Smooth muscle cell (in vitro differentiated cells): ENCODE data around the gene SV2C. TPM values are rescaled to one million over a fixed set of nuclear protein-coding genes. Genes with fewer than 3 reads are reported as not detected.

Source experiments
- DNase-seq: peaks from one replicate; lab custom pipeline; 2025; ENCODE audit not compliant: unreplicated experiment; lab: John Stamatoyannopoulos, UW
- H2AFZ ChIP-seq: fragments of 200-600 bp; sonication (generic); 2 replicates; pipeline ENCODE4 v1.6.0; 2016; ENCODE audit warnings: antibody characterized with exemption, low read depth, mild to moderate bottlenecking
- H3F3A ChIP-seq: fragments of 200-600 bp; sonication (generic); 2 replicates; pipeline ENCODE4 v1.6.0; 2017; ENCODE audit warnings: antibody characterized with exemption, low read depth
- H3K27ac ChIP-seq: fragments of 200-600 bp; sonication (generic); 2 replicates; pipeline ENCODE4 v1.5.1; 2016; ENCODE audit warnings: low read depth, mild to moderate bottlenecking
- H3K27me3 ChIP-seq: fragments of 200-600 bp; sonication (generic); 2 replicates; pipeline ENCODE4 v1.6.1; 2016; ENCODE audit warnings: low read depth, mild to moderate bottlenecking
- H3K36me3 ChIP-seq: fragments of 200-600 bp; sonication (generic); 2 replicates; pipeline ENCODE4 v1.5.1; 2016; ENCODE audit warnings: low read depth
- H3K4me1 ChIP-seq: fragments of 200-600 bp; sonication (generic); 2 replicates; pipeline ENCODE4 v1.5.1; 2016; ENCODE audit warnings: low read depth
- H3K4me2 ChIP-seq: fragments of 200-600 bp; sonication (generic); 2 replicates; pipeline ENCODE4 v1.6.0; 2016; ENCODE audit warnings: mild to moderate bottlenecking
- H3K4me3 ChIP-seq: fragments of 200-600 bp; sonication (generic); 2 replicates; pipeline ENCODE4 v1.5.1; 2016; ENCODE audit warnings: mild to moderate bottlenecking
- H3K79me2 ChIP-seq: fragments of 200-600 bp; sonication (generic); 2 replicates; pipeline ENCODE4 v1.6.0; 2016; ENCODE audit warnings: low read depth, mild to moderate bottlenecking
- H3K9ac ChIP-seq: fragments of 200-600 bp; sonication (generic); 2 replicates; pipeline ENCODE4 v1.6.0; 2016; ENCODE audit warnings: low read depth
- H3K9me3 ChIP-seq: fragments of 200-600 bp; sonication (generic); replicated peaks from 2 replicates; pipeline ENCODE4 v1.5.1; 2016; ENCODE audit warnings: low read depth
- H4K20me1 ChIP-seq: fragments of 200-600 bp; sonication (generic); 2 replicates; pipeline ENCODE4 v1.6.0; 2016; ENCODE audit warnings: low read depth
- WGBS: methylation state at CpG from one replicate; pipeline ENCODE4 v1.1.7; 2016; ENCODE audit warnings: low lambda C conversion rate; 5-methylcytosine and 5-hydroxymethylcytosine counted together
- polyA plus RNA-seq: library from polyadenylated mRNA; unstranded; fragments of >200 nt; fragmentation: Nextera tagmentation; extraction: Ambion mirVana; gene quantifications from 2 replicates; pipeline ENCODE4 v1.2.1, GENCODE V29; 2016
- total RNA-seq: library from RNA; depleted of rRNA; stranded (reverse); fragments of >200 nt; gene quantifications from 2 replicates; pipeline ENCODE4 v1.2.3, GENCODE V29; 2014
- TF ChIP-seq, protein P1 (sequence below): fragments of 200-600 bp; sonication (generic); IDR thresholded peaks from 2 replicates; pipeline ENCODE4 v1.5.1; 2017; ENCODE audit warnings: borderline replicate concordance, mild to moderate bottlenecking, antibody characterized with exemption; ENCODE audit not compliant: insufficient read depth, poor library complexity, severe bottlenecking

The SV2C gene
- total and polyA plus RNA-seq, 2 experiments from 2014 or later: not detected

GRCh38 chr5:76245590-76245989, 162.4 kb downstream of the SV2C start:
- no peak overlapping the region for H3K4me2 ChIP-seq
- no peaks in the 10 kb centered on the region for H4K20me1 ChIP-seq
- H3K4me1 ChIP-seq: no peaks in the 10 kb centered on the region
- no peaks in the 10 kb centered on the region for H3F3A ChIP-seq
- H3K36me3 ChIP-seq: no peaks in the 10 kb centered on the region
- no peak overlapping the region for H3K9ac ChIP-seq
- TF ChIP-seq, protein P1, sequence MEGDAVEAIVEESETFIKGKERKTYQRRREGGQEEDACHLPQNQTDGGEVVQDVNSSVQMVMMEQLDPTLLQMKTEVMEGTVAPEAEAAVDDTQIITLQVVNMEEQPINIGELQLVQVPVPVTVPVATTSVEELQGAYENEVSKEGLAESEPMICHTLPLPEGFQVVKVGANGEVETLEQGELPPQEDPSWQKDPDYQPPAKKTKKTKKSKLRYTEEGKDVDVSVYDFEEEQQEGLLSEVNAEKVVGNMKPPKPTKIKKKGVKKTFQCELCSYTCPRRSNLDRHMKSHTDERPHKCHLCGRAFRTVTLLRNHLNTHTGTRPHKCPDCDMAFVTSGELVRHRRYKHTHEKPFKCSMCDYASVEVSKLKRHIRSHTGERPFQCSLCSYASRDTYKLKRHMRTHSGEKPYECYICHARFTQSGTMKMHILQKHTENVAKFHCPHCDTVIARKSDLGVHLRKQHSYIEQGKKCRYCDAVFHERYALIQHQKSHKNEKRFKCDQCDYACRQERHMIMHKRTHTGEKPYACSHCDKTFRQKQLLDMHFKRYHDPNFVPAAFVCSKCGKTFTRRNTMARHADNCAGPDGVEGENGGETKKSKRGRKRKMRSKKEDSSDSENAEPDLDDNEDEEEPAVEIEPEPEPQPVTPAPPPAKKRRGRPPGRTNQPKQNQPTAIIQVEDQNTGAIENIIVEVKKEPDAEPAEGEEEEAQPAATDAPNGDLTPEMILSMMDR: no peak
- WGBS: 79% methylated on average over 3 of the region's 3 CpGs
- H3K4me3 ChIP-seq: no peak overlapping the region
- peaks cover 5% of the 10 kb centered on the region for H3K27me3 ChIP-seq
- no peak for DNase-seq
- no peak overlapping the region for H3K27ac ChIP-seq
- no peak overlapping the region for H2AFZ ChIP-seq
- no peaks in the 10 kb centered on the region for H3K9me3 ChIP-seq
- no peaks in the 10 kb centered on the region for H3K79me2 ChIP-seq

GRCh38 chr5:76249621-76250020, 166.4 kb downstream of the SV2C start:
- Histone ChIP-seq H3K36me3 (no peaks in the 10 kb centered on the region), H3K4me1 (no peaks in the 10 kb centered on the region), H3K9ac (no peak overlapping the region), H3F3A (no peaks in the 10 kb centered on the region), H2AFZ (no peak overlapping the region), H3K9me3 (no peaks in the 10 kb centered on the region), H3K79me2 (no peaks in the 10 kb centered on the region), H3K27me3 (peaks cover 10% of the 10 kb centered on the region), H4K20me1 (no peaks in the 10 kb centered on the region), H3K4me2 (no peak overlapping the region), H3K27ac (no peak overlapping the region), H3K4me3 (no peak overlapping the region)
- DNase-seq: no peak
- 92% methylated on average over 7 of the region's 7 CpGs for WGBS
- TF ChIP-seq, protein P1: no peak

- no peak overlapping the region for H3K4me2 ChIP-seq
- DNase-seq: no peak
- no peaks in the 10 kb centered on the region for H4K20me1 ChIP-seq
- 75% methylated on average over 5 of the region's 5 CpGs for WGBS
- H3K9ac ChIP-seq: no peak overlapping the region
- no peaks in the 10 kb centered on the region for H3F3A ChIP-seq
- H3K79me2 ChIP-seq: no peaks in the 10 kb centered on the region
- H3K4me3 ChIP-seq: no peak overlapping the region
- H3K36me3 ChIP-seq: no peaks in the 10 kb centered on the region
- peaks cover 10% of the 10 kb centered on the region for H3K27me3 ChIP-seq
- no peak overlapping the region for H2AFZ ChIP-seq
- H3K9me3 ChIP-seq: no peaks in the 10 kb centered on the region
- H3K27ac ChIP-seq: no peak overlapping the region
- TF ChIP-seq, protein P1: no peak
- no peaks in the 10 kb centered on the region for H3K4me1 ChIP-seq
These were observed 167.3 kb downstream of the SV2C start for GRCh38 chr5:76250463-76250862.

DNA sequence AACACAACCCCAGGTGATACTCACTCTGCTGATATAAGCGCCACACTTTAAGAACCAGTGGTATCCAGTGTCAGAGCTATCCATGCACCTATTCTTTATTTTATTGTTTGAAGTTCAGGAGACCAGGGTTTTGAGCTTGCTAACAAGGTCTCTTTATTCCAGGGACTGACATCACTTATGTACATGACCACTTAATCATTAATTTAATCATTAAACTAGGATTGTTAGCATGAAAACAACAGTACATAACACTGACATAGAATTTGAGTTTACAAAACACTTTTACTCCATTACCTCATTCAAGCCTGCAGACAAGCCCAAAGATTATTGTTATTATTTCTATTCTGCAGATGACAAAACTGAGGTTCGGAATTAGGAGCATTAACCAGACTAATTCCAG, 168.5 kb downstream of the SV2C start:
- Histone ChIP-seq H3K4me1 (no peaks in the 10 kb centered on the region), H3F3A (no peaks in the 10 kb centered on the region), H3K9me3 (no peaks in the 10 kb centered on the region), H3K36me3 (no peaks in the 10 kb centered on the region), H3K27me3 (peaks cover 10% of the 10 kb centered on the region), H3K4me3 (no peak overlapping the region), H3K27ac (no peak overlapping the region), H2AFZ (no peak overlapping the region), H3K9ac (no peak overlapping the region), H4K20me1 (no peaks in the 10 kb centered on the region), H3K79me2 (no peaks in the 10 kb centered on the region), H3K4me2 (no peak overlapping the region)
- no peak for DNase-seq
- 92% methylated on average over 2 of the region's 2 CpGs for WGBS
- TF ChIP-seq, protein P1: no peak
